Activated CD4-positive, CD25-positive, alpha-beta regulatory T cell (primary cell): ENCODE data around the gene GATAD2A.

Experiments used
- DNase-seq, 4 experiments: peaks; one replicate each; lab custom pipeline; 2025; lab: John Stamatoyannopoulos, UW

Gene GATAD2A

DNA sequence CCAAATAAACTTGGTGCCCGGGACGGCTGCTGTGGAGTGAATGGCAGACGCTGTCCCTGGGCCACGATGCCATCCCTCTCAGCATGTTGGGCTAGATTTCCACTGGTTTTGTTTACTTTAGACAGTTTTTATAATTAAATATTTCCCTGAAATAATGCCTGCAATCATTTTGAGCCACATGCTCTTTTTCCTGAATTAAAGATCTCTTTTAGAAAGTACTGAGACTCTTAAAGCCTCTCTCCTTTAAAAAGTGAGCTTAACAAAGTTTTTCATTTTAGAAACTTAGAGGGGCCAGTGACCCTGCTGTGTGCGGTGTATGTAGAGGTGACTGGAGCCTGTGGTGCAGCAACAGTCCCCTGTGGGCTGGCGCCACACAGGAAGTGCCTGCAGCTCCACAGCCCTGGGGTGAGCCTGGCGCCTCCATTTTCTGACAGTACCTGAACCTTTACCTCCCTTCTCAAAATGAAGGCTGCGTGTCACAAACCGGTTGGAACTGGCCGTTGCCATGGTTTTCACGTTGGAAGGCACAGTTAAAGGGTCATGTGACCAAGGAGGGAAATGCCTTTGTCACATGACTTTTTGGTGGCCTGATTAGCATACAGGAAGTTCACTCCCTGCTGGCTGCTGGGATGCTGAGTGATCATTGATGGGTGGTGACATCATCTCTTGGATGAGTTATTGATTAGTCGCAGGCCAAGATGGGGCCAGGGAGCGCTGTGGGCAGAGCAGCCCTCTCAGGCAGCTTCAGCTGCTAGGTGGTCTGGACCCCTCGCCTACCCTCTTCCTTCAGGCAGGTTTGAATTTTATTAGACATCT lies 83.6 kb downstream of the GATAD2A start:
- DNase-seq = peak; percentile 43 to 83 (median 74)

- no peak for DNase-seq
Measured at GRCh38 chr19:19489804-19490204, 84.3 kb downstream of the GATAD2A start.

GRCh38 chr19:19490214-19490968 lies 84.9 kb downstream of the GATAD2A start:
- peak; percentile 56 to 70 (median 60) for DNase-seq

DNA sequence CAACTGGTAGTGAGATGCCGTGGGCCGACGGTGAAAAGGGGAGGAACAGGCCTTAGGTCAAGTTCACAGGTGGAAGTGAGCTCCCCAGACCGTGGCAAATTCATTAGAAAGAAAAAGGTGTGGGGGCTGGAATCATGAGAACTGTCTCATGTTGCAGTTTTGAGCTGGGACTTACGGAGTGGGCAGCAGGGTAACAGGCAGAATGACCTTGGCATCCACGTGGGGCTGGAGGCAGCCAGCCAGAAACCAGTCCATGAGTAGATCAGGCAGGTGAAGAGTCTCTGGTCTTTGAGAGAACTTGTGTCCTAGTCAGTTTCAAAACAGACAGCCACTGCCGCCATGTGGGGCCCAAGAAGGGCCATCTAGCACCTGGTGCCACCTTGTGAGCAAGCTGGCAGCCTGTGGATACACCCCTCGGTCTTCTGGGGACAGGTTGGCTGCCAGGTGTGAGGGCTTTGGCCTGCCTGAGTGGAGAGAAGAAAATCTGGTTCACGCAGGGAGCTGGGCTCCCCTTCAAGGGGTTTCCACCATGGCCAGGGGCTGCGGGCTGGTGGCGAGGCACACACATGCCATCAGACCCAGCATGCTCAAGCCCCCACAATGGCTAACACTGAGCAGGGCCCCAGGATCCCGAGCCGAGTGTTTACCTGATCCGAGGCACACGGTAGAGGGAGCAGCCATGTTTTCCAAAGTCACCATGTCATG lies 86.0 kb downstream of the GATAD2A start:
- DNase-seq = no peak

- no peak for DNase-seq
Measured at GRCh38 chr19:19492026-19492610, 86.6 kb downstream of the GATAD2A start.

- DNase-seq = no peak
Measured at GRCh38 chr19:19493841-19494546, 88.5 kb downstream of the GATAD2A start.

DNA sequence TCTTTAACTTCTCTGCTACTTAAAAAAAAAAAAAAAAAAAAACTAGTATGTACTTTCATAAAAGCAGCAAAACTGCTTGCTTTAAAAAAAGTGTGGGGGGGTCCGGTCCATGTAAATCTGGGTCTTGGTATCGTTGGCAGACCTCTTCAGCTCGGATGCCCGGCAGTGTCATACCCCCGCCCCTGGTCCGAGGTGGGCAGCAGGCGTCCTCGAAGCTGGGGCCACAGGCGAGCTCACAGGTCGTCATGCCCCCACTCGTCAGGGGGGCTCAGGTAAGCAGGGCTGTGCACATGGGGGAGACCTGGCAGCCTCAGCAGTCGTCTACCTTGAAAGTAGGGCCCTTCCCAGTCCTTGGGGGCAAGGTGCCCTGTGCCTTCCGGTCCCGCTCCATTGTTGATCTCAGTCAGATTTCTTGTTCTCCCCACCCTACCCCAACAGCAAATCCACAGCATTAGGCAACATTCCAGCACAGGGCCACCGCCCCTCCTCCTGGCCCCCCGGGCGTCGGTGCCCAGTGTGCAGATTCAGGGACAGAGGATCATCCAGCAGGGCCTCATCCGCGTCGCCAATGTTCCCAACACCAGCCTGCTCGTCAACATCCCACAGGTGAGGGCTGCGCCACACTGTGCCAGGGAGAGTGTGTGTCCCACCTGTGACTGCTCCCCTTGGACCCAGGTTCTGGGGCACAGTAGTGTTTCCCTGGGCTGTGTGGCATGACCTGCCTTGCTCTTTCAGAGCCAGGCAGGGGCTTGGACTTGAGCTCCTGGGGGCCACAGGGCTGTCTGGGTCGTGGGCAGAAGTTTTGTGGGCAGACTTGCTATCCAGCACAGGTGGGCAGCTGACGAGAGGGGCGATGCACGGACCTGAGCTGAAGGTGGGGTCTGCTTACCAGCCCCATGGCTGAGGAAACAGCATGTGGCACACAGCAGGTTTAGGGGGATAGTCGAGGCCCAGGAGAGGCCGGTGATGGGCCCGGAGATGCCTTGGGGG lies 90.4 kb downstream of the GATAD2A start:
- DNase-seq = no peak

DNA sequence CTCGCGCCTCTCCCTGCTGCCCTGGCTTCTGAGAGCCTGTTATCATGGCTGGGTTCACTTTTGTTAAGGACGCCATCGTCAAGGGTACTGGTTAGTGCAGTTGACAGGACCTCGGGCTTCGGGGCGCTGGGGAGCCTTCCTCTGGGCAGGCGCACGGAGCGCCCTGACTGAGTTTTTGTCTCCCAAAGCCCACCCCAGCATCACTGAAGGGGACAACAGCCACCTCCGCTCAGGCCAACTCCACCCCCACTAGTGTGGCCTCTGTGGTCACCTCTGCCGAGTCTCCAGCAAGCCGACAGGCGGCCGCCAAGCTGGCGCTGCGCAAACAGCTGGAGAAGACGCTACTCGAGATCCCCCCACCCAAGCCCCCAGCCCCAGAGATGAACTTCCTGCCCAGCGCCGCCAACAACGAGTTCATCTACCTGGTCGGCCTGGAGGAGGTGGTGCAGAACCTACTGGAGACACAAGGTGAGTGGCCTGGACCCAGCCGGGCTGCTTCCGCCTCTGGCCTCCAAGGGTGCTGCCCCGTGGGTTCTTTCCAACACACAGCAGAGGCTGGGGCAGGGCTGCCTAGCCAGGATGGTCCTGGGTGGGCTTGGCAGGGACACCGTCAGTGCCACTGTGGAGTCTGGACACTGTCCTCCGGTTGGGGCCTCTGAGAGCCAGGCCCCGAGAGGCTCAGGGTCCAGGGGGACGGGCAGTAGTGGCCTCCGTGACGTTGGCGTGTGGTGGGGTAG lies 92.9 kb downstream of the GATAD2A start:
- DNase-seq = no peak

GRCh38 chr19:19499272-19499995 lies 94.0 kb downstream of the GATAD2A start:
- DNase-seq = no peak

DNA sequence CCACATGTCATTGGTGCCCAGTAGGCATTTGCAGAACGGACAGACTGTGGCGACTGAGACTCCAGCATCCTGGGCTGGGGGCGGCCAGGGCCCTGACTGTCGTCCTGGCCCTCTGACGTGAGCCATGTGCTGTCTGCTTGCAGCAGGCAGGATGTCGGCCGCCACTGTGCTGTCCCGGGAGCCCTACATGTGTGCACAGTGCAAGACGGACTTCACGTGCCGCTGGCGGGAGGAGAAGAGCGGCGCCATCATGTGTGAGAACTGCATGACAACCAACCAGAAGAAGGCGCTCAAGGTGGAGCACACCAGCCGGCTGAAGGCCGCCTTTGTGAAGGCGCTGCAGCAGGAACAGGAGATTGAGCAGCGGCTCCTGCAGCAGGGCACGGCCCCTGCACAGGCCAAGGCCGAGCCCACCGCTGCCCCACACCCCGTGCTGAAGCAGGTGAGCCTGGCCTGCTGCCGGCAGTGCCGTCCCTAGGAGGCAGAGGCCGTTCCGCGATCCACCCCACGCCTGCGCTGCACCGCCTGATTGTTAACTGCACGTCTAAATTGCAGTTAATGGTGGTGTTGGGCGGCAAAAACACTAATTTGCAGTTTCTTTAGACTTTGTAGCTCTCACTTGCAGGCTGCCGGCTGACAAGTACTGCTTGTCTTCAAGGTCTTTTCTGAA lies 95.6 kb downstream of the GATAD2A start:
- no peak for DNase-seq

DNA sequence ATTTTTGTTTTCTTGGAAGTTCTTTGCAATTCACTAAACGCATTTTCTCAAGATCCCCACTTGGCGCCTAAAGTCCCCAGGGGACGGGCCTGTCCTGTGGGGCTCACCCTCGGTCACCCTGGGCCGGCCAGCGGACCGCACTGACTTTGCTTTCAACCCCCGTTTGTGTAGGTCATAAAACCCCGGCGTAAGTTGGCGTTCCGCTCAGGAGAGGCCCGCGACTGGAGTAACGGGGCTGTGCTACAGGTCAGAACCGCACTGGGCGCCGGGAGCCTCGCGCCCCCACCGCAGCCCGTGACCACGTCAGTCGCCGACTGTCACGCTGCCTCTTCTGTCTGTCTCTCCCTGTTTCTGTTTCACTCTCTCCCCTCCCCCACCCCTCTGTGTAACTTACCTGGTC lies 96.3 kb downstream of the GATAD2A start:
- DNase-seq = no peak

DNA sequence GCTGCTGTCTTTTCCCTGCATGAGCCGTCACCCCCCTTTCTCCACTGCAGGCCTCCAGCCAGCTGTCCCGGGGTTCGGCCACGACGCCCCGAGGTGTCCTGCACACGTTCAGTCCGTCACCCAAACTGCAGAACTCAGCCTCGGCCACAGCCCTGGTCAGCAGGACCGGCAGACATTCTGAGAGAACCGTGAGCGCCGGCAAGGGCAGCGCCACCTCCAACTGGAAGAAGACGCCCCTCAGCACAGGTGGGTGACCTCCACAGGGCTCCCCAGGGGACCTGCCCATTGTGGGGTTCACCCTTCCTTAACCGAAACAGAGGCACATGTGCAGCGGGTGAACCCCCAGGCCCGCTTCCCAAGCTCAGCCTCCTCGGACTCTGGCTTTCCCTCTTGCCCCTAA lies 96.8 kb downstream of the GATAD2A start:
- no peak for DNase-seq

DNA sequence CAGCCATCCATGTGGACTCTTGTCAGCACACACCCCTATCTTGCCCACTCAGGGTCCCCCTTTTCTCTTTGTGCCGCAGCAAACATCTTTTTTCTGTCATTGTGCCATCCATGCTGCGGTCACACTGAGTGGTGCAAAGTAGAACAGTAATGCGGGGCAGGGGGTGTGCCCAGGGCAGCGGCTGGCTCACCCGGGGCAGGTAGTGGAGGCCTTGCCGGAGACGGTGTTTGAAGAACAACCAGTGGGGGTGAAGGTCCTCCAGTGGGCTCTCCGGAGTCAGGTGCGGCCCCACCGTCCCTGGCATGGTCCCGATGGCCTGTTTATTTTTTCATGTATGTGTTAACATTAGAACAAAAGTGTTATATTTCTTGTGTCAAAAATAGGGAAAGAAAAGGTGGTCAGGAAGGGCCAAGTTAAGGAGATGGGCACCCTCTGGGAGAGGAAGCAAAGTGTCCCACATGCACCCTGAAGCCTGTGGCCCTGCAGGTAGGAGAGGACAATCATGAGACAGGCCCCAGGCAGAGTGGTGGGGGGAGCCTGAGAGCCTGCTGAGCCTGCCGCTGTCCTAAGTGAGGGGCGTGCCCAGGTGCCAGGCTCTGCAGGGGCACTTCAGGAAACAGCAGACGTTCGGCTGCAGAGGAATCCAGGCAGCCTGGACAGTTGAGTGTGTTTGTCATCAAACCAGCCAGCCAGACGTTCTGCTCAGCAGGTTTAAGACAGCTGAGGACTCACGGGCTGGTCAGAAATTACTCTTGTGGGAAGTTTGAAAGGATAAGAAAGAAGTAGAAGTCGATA lies 97.5 kb downstream of the GATAD2A start:
- DNase-seq = no peak

- no peak for DNase-seq
Measured at GRCh38 chr19:19504754-19505668, 99.5 kb downstream of the GATAD2A start.

DNA sequence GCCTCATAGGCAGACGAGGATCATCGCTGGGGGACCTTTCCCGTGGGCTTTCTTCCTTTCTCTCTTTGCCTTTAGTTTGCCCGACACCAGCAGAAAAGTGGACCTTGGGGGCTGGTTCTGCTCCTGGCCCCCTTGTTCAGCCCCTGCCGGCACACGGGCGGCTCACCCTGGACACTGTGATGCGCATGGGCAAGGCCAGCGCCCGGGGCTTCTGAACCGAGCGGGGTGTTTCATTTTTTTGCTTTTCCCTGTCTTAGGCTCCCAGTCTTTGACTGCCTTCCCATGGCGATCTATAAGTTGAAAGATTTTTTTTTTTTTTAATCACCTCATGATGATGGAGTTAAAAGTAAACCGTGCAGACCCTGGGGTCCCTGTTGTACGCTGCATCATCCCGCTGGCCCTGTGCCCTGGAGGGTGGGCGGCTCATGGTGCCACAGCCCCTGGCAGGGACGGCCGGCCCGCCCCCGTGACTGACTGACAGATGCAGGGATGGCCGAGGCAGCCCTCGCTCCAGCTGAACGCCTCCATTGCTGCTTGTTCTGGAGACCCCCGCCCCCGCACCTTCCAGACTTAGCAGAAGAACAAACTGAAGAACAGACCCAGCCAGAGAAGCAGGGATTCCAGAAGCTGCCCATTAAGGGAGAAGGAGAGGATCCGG lies 100.3 kb downstream of the GATAD2A start:
- no peak for DNase-seq

- no peak for DNase-seq
Measured at GRCh38 chr19:19506592-19506991, 101.1 kb downstream of the GATAD2A start.
